ENCODE results near the gene UBASH3A. TPM values are rescaled to one million over a fixed set of nuclear protein-coding genes. Genes with fewer than 3 reads are reported as not detected.
A peak's percentile ranks its signal among the peaks of the same experiment; 100 is the strongest.

The UBASH3A gene
- total RNA-seq, 1 donor from 2014 or later = 65.7 TPM

DNA sequence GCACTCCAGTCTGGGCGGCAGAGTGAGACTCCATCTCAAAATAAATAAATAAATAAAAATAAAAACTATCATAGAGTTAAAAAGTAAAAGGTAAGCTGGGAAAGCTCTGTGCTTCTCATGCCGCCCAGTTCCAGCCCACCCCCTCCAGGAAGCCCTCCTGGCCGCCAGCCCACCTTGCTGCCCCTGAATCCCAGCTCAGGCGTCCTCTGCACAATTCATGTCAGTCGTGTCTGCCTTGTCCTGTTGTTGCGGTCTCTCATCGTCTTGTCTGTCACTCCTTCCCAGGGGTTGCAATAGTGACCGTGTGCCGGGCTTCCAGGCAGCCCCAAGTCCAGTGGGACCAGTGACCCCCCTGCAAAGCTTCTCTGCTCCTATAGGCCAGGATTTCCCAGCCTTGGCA is 48.2 kb downstream of the UBASH3A start:
- DNase-seq = no peak
- H3K4me1 Mint-ChIP-seq = peaks cover 58% of the 10 kb centered on the region
- no peak overlapping the region for H3K4me3 Mint-ChIP-seq
- H3K36me3 Mint-ChIP-seq (ENCODE audit: low read depth) = peaks cover 16% of the 10 kb centered on the region
- intact Hi-C loops (cut with micrococcal nuclease) = loop anchor here (2.0 kb wide), 4 partner anchors 51 to 441 kb away; partner anchors contain the start of gene NDUFV3
- H3K27me3 Mint-ChIP-seq = no peaks in the 10 kb centered on the region
- H3K9me3 Mint-ChIP-seq = no peaks in the 10 kb centered on the region
- H3K27ac Mint-ChIP-seq = no peak overlapping the region

DNA sequence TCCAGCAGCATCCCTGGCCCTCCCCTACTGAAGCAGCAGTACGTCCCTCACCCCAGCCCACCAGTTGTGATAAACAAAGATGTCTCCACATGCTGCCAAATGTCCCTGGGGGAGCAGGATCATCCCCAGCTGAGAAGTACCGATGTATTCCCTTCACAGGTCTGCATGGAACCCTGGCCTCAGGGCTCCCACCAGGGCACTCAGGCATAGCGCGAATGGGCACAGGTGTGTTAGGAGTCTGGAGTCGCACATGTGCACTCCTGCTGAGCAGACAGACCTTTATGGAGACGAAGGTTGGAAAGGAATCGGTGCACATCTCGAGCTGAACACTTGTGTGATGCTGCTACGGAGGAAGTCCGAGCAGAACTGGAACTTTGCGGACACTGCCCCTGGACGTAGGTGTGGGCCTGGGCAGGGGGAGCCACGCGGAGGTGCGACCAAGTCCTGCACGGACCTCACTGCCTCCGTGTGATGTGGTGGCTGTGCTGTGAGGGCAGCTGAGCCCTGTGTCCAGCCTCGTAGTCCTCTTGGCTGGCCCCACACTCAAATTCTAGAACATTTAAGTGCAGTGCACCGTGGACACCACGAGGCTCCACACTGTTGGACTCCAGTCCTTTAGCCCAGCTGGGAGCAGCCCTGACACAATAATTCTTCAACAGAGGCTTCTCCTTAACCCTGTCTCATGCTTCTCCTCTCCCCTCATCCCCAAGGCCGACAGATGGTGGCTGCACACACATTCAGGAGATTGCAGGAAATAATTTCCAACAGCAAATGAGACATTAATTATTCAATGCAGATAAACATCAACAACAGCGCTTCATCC is 48.9 kb downstream of the UBASH3A start:
- H3K27ac Mint-ChIP-seq = no peak overlapping the region
- no peak for DNase-seq
- intact Hi-C loops (cut with micrococcal nuclease) = no loop called here

DNA sequence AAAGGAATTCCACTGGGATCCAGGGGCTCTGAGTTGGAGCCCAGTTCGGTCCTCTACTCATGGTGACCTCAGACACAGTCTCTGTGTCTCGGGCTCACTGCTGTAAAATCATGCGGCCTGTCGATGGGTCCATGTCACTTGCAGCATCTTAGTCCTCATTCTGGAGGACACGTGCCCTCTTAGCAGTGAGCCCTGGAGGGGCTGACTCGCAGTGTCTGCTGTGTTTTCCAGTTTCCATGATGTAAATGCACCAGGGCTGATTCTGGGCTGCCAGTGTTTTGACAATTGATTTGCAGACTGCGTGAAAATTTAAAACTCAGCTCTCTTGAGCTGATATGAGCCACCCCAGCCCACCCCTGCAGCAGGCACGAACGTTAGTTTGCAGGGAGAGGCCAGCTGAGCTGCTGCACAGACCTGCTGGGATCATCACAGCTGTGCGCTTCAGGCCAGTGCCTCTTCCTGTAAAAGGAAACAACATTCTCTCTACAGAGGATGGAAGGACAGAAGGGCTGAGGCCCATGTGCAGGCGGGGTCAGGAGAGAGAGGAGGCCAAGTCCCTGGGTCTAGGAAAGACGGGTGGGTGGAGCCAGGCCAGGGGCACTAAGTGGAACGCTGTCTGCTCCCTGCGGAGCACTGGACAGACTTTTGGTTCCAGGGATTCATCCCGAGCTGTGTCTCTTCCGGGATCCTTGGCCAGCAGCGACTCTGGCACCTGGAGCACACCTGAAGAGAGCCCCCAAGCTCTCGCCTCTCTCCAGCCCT is 49.7 kb downstream of the UBASH3A start:
- intact Hi-C loops (cut with micrococcal nuclease) = no loop called here
- no peak overlapping the region for H3K27ac Mint-ChIP-seq
- no peak overlapping the region for H3K4me3 Mint-ChIP-seq
- DNase-seq = no peak
- no peaks in the 10 kb centered on the region for H3K9me3 Mint-ChIP-seq
- peaks cover 2% of the 10 kb centered on the region for H3K36me3 Mint-ChIP-seq (ENCODE audit: low read depth)
- no peaks in the 10 kb centered on the region for H3K27me3 Mint-ChIP-seq
- H3K4me1 Mint-ChIP-seq = peaks cover 53% of the 10 kb centered on the region

More for the DNA sequence above, 48.9 kb downstream of the UBASH3A start:
- Mint-ChIP-seq H3K9me3 (no peaks in the 10 kb centered on the region), H3K4me1 (peaks cover 61% of the 10 kb centered on the region), H3K4me3 (no peak overlapping the region), H3K36me3 (ENCODE audit: low read depth) (peaks cover 9% of the 10 kb centered on the region), H3K27me3 (no peaks in the 10 kb centered on the region)

DNA sequence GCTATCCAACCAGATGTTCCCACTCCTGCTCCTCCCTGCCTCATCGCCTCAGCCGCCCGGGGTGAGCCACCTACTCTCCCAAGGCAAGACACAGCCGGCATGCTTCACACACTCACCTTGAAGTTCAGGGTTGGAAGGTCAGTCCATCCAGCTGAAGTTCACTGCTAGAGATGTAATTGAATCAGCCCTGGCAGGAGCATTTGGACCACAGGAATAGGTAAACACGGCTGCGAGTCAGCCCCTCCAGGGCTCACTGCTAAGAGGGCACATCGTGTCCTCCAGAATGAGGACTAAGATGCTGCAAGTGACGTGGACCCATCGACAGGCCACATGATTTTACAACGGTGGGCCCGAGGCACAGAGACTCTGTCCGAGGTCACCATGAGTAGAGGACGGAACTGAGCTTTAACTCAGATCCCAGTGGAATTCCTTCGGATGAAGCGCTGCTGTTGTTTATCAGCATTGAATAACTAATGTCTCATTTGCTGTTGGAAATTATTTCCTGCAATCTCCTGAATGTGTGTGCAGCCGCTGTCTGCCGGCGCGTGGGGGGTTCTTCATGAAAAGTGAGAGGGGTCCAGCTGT is 50.4 kb downstream of the UBASH3A start:
- Mint-ChIP-seq H3K36me3 (ENCODE audit: low read depth) (peaks cover under 1% of the 10 kb centered on the region), H3K9me3 (no peaks in the 10 kb centered on the region), H3K27me3 (no peaks in the 10 kb centered on the region), H3K4me1 (peaks cover 49% of the 10 kb centered on the region), H3K4me3 (no peak overlapping the region), H3K27ac (no peak overlapping the region)
- no peak for DNase-seq
- intact Hi-C loops (cut with micrococcal nuclease) = no loop called here

DNA sequence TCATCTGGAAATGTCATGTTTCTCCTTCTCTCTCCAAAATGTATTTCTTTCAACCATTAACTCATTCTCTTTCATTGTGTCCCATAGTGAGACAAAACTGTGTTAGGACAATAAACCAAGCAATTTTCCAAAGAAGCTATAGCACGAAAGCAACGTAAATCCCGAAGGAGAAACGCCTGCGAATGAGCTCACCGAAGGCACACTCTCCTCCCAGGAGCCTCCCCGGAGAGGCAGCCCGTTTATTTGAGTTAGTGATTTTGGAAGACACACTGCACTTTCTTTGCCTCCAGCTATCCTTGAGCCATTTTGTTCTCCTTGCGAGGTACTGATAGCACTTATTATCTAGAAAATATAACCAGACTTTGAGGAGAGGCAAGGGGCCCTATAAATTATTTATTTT is 51.1 kb downstream of the UBASH3A start:
- DNase-seq = no peak
- no peaks in the 10 kb centered on the region for H3K27me3 Mint-ChIP-seq
- intact Hi-C loops (cut with micrococcal nuclease) = no loop called here
- no peak overlapping the region for H3K27ac Mint-ChIP-seq
- peaks cover 44% of the 10 kb centered on the region for H3K4me1 Mint-ChIP-seq
- no peaks in the 10 kb centered on the region for H3K9me3 Mint-ChIP-seq
- no peaks in the 10 kb centered on the region for H3K36me3 Mint-ChIP-seq (ENCODE audit: low read depth)
- H3K4me3 Mint-ChIP-seq = no peak overlapping the region

DNA sequence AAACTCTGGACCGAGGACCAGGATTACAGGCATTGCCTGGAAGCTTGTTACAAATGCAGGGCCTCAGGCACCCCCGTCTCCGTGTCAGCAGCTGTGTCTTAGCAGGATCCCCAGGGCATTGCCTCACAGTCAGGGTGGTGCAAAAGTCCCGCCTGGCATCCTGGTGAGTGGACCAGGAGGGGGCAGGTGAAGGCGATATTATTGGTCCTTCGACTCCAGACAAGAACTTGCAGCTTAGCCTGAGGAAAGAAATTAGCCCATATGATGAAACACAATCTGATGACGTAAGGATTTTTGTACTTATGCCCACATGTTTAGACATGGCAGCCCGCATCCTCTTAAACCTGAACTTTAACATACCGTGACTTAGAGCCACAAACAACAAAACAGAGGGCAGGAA is 51.5 kb downstream of the UBASH3A start:
- intact Hi-C loops (cut with micrococcal nuclease) = no loop called here
- Mint-ChIP-seq H3K4me3 (no peak overlapping the region), H3K9me3 (no peaks in the 10 kb centered on the region), H3K4me1 (peaks cover 43% of the 10 kb centered on the region), H3K27ac (no peak overlapping the region), H3K36me3 (ENCODE audit: low read depth) (no peaks in the 10 kb centered on the region), H3K27me3 (no peaks in the 10 kb centered on the region)
- DNase-seq = no peak

DNA sequence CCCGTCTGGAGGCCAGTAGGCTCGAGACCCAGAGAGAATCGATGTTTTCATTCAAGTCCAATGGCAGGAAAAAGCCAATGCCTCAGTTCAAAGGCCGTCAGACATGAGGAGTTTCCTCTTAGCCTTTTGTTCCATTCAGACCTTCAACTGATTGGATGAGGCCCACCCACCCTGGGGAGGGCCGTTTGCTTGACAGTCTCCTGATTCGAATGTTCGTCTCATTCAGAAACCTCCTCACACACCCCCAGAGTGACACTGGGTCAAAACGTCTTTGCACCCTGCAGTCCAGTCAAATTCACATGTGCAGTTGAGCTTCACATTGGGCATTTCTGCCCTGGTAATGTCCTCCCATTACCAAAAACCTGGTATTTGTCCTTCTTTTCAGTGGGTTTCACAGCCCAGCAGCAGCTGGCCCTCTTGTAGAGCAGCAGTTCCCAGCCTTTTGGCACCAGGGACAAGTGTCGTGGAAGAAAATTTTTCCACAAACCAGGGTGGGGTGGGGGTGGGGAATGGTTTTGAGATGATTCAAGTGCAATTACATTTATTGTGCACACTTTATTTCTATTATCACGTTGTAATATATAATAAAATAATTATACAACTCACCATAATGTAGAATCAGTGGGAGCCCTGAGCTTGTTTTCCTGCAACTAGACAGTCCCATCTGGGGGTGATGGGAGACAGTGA is 52.2 kb downstream of the UBASH3A start:
- Mint-ChIP-seq H3K27ac (no peak overlapping the region), H3K27me3 (no peaks in the 10 kb centered on the region), H3K4me3 (no peak overlapping the region), H3K4me1 (peaks cover 43% of the 10 kb centered on the region), H3K36me3 (ENCODE audit: low read depth) (no peaks in the 10 kb centered on the region), H3K9me3 (no peaks in the 10 kb centered on the region)
- DNase-seq = no peak
- intact Hi-C loops (cut with micrococcal nuclease) = no loop called here

DNA sequence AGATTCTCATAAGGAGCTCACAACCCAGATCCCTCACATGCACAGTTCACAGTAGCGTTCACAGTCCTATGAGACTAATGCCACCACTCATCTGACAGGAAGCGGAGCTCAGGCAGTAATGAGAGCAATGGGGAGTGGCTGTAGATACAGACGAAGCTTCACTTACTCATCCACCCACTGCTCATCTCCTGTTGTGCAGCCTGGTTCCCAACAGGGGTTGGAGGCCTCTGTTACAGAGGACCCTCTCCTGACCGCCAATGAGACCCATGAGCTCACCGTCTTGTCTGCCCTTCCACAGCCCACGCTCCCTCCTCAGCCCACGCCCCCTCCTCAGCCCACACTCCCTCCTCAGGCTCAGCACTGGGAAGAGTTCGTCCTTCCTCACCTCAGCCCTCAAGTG is 52.8 kb downstream of the UBASH3A start:
- peak; percentile 83 for DNase-seq
- H3K36me3 Mint-ChIP-seq (ENCODE audit: low read depth) = no peaks in the 10 kb centered on the region
- peaks cover 46% of the 10 kb centered on the region for H3K4me1 Mint-ChIP-seq
- no peaks in the 10 kb centered on the region for H3K27me3 Mint-ChIP-seq
- H3K4me3 Mint-ChIP-seq = peak overlapping the region; percentile 14
- intact Hi-C loops (cut with micrococcal nuclease) = no loop called here
- H3K27ac Mint-ChIP-seq = peak overlapping the region; percentile 90
- no peaks in the 10 kb centered on the region for H3K9me3 Mint-ChIP-seq

DNA sequence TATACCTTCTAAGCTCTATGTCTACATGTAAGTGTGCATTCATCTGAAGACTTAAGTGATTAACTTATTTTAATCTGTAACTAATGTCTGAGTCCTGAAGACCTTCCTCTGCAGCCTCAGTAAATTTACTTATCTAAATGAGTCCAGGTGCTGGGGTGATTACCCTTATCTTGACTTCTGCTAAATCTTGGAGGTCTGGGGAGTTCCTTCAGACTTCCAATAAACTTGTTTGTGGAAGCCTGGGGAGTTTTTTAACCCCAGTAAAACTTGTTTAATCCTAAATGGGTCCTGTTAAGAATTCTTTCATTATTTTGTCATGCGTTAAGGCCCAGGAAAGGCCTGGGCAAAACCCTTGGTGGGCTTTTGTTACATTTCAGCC is 55.4 kb downstream of the UBASH3A start:
- Mint-ChIP-seq H3K27me3 (no peaks in the 10 kb centered on the region), H3K4me1 (peaks cover 55% of the 10 kb centered on the region), H3K27ac (no peak overlapping the region), H3K36me3 (ENCODE audit: low read depth) (peaks cover 3% of the 10 kb centered on the region), H3K4me3 (no peak overlapping the region), H3K9me3 (peaks cover 11% of the 10 kb centered on the region)
- intact Hi-C loops (cut with micrococcal nuclease) = no loop called here
- no peak for DNase-seq

DNA sequence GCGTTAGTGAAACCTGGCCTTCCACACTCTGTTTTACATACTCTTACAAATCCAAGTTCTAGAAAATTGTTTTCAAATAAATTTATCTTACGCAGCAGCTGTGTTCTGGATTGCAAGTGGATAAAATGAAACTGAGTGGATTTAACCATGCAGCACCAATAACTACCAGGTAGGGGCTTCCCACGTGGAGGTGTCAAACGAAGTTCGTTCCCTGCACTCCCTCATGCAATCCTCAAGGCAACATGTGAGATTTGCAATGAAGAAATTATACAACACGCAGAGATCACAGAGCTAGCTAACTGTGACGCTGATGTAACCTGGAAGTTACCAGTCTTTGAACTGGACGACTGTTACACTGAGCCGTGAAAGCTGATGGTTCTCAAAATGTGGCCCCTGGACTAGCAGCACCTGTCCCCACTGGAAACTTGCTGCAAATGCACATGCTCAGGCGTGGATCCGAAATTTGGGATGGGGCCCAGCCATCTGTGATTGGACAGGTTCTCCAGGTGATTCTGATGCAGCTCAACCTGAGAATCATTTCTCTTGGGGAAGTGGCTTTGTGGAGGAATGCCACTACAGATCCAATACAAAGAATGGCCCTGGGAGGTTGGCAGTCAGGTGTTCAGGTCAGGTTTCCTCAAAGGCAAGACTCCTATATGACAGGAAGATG is 56.0 kb downstream of the UBASH3A start:
- peaks cover 13% of the 10 kb centered on the region for H3K9me3 Mint-ChIP-seq
- no peak for DNase-seq
- intact Hi-C loops (cut with micrococcal nuclease) = loop anchor here (5.0 to 10.0 kb wide), 2 partner anchors 68 to 375 kb away; no protein-coding TSS in a partner anchor
- H3K36me3 Mint-ChIP-seq (ENCODE audit: low read depth) = peaks cover 3% of the 10 kb centered on the region
- H3K27ac Mint-ChIP-seq = no peak overlapping the region
- no peaks in the 10 kb centered on the region for H3K27me3 Mint-ChIP-seq
- H3K4me1 Mint-ChIP-seq = peaks cover 61% of the 10 kb centered on the region
- H3K4me3 Mint-ChIP-seq = no peak overlapping the region

DNA sequence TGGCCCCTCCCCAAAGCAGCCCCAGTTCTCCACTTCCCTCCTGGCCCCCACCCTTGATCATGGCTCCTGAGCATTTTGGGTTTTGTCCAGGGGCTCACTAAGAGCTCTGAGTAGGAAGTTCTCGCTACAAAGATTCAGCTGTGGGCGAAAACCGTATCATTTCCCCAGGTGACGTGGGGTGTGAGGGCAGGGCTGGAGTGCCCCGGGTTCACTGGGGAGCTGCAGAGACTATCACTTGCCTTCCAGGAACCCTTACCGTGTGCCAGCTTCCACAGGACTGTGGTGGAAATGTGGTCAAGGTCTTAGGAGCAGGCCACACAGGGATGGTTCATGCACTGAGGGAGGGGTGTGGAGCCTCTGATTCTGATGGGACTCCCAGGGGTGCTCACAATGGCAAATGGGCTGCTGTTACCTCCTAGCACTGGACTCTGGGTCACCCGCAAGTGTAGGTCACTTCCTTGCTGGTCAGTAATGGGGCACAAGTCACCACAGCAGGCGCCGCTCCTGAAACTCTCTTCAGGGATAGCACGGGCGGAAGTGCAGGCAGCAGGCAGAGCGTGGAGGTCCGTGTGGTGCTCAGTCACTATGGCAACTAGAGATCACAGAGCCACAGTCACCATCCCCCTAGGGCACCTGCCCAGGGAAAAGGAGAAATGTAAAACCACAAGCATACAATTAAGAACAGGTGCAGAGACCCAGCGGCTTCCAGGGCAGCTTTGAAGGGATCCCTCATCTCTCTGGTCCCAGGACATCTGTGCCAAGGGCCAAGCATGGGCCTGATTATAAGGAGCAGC is 56.9 kb downstream of the UBASH3A start:
- H3K4me3 Mint-ChIP-seq = no peak overlapping the region
- DNase-seq = peak; percentile 81
- intact Hi-C loops (cut with micrococcal nuclease) = loop anchor here (5.0 to 10.0 kb wide), 2 partner anchors 67 to 374 kb away; no protein-coding TSS in a partner anchor
- peaks cover 13% of the 10 kb centered on the region for H3K9me3 Mint-ChIP-seq
- peaks cover 3% of the 10 kb centered on the region for H3K36me3 Mint-ChIP-seq (ENCODE audit: low read depth)
- peaks cover 65% of the 10 kb centered on the region for H3K4me1 Mint-ChIP-seq
- peak overlapping the region; percentile 51 for H3K27ac Mint-ChIP-seq
- H3K27me3 Mint-ChIP-seq = no peaks in the 10 kb centered on the region

DNA sequence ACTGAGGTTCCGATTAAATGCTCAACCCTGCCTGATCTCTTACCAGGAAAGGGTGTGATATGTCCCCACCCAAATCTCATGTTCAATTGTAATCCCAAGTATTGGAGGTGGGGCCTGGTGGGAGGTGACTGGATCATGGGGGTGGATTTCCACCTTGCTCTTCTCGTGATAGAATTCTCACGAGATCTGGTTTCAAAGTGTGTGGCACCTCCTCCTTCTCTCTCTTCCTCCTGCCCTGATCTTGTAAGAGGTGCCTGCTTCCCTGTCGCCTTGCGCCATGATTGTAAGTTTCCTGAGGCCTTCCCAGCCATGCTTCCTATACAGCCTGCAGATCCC is 57.5 kb downstream of the UBASH3A start:
- Mint-ChIP-seq H3K4me3 (no peak overlapping the region), H3K27ac (peak overlapping the region; percentile 0), H3K36me3 (ENCODE audit: low read depth) (peaks cover 3% of the 10 kb centered on the region), H3K27me3 (no peaks in the 10 kb centered on the region), H3K4me1 (peaks cover 64% of the 10 kb centered on the region), H3K9me3 (peaks cover 13% of the 10 kb centered on the region)
- DNase-seq = no peak
- intact Hi-C loops (cut with micrococcal nuclease) = loop anchor here (5.0 to 10.0 kb wide), 2 partner anchors 66 to 374 kb away; no protein-coding TSS in a partner anchor

Data from activated CD4-positive, alpha-beta T cell treated with anti-CD3 and anti-CD28 coated beads, Interleukin-2, amount 10 ng/mL, durations not matched to agents 24 days and 14 days (primary cell).